A549 (cell line): ENCODE results near the gene FUOM. TPM values are rescaled to one million over a fixed set of nuclear protein-coding genes. Genes with fewer than 3 reads are reported as not detected.

Experiments used
- ATAC-seq, 2 experiments: fragments of 200-7000 bp in 1 of 2; fragments of >200 bp in 1 of 2; cut with Nextera tagmentation in 1 of 2; cut with Tn5 transposase in 1 of 2; 3 replicates each; pipeline versions ENCODE4 v1.8.0 to v1.9.1; 2018 to 2020; ENCODE audit warnings: mild to moderate bottlenecking in 1 of 2, moderate library complexity in 1 of 2
- CTCF ChIA-PET: fragments of 300-600 bp; sonication (Branson Sonifier 250); formaldehyde crosslinking; extraction: SDS; loops from one replicate; lab custom pipeline; 2021; ENCODE audit warnings: antibody characterized with exemption, inconsistent platforms; lab: Yijun Ruan, JAX
- POLR2A ChIA-PET: fragments of 350-600 bp; formaldehyde crosslinking; extraction: SDS; loops from one replicate; lab custom pipeline; 2021; ENCODE audit warnings: antibody characterized with exemption, inconsistent platforms; lab: Yijun Ruan, JAX
- DNase-seq, 2 experiments: peaks; one replicate each; pipeline versions ENCODE4 v3.0.0 to v3.0.0-alpha.2; 2011 to 2016; ENCODE audit warnings: low read depth in 1 of 2, low spot score in 1 of 2
- FAIRE-seq: peaks from 2 replicates; lab custom pipeline; 2011; peaks lifted over from hg19 to GRCh38; lab: Jason Lieb, UNC
- H3K27ac ChIP-seq, 2 experiments: fragments of >200 bp; sonication (Bioruptor Twin); formaldehyde crosslinking; 3 replicates each; pipeline ENCODE4 v1.5.1; 2016 to 2017
- H3K4me1 ChIP-seq: fragments of >200 bp; sonication (Bioruptor Twin); formaldehyde crosslinking; 3 replicates; pipeline ENCODE4 v1.6.1; 2016
- H3K4me2 ChIP-seq: fragments of >200 bp; sonication (Bioruptor Twin); formaldehyde crosslinking; 3 replicates; pipeline ENCODE4 v1.6.1; 2016
- H3K4me3 ChIP-seq: fragments of >200 bp; sonication (Bioruptor Twin); formaldehyde crosslinking; 3 replicates; pipeline ENCODE4 v1.5.1; 2016
- H3K9me3 ChIP-seq: fragments of >200 bp; sonication (Bioruptor Twin); formaldehyde crosslinking; 3 replicates; pipeline ENCODE4 v1.6.1; 2016
- CHD2 ChIP-seq: fragments of 150-350 bp; IDR thresholded peaks from 2 replicates; pipeline ENCODE4 v1.6.1; 2014; ENCODE audit warnings: low read length; ENCODE audit not compliant: partially characterized antibody
- CHD4 ChIP-seq: fragments of 200-600 bp; sonication (generic); IDR thresholded peaks from 2 replicates; pipeline ENCODE4 v1.6.1; 2016; ENCODE audit warnings: antibody characterized with exemption, mild to moderate bottlenecking, borderline replicate concordance
- FOSB ChIP-seq: fragments of 250-450 bp; sonication (Bioruptor Pico); IDR thresholded peaks from 2 replicates; pipeline ENCODE4 v1.5.0; 2020; ENCODE audit warnings: mild to moderate bottlenecking, moderate library complexity
- HOXA7 ChIP-seq: fragments of 250-450 bp; sonication (Bioruptor Pico); IDR thresholded peaks from 2 replicates; pipeline ENCODE4 v1.5.0; 2020; ENCODE audit warnings: mild to moderate bottlenecking, moderate library complexity
- KDM5A ChIP-seq: fragments of 200-600 bp; sonication (generic); IDR thresholded peaks from 2 replicates; pipeline ENCODE4 v1.6.1; 2016; ENCODE audit warnings: antibody characterized with exemption, mild to moderate bottlenecking
- MAFK ChIP-seq: fragments of 450-650 bp; IDR thresholded peaks from 2 replicates; pipeline ENCODE4 v1.6.1; 2014; ENCODE audit not compliant: partially characterized antibody
- NPAS2 ChIP-seq: fragments of 250-450 bp; sonication (Bioruptor Pico); IDR thresholded peaks from 2 replicates; pipeline ENCODE4 v1.8.0; 2022; ENCODE audit warnings: mild to moderate bottlenecking, moderate library complexity, borderline replicate concordance
- NR3C1 ChIP-seq: fragments of >200 bp; sonication (Bioruptor Twin); formaldehyde crosslinking; IDR thresholded peaks from 3 replicates; pipeline ENCODE4 v1.6.1; 2017
- RAD21 ChIP-seq, 2 experiments: fragments of >200 bp in 1 of 2; sonication (Bioruptor Twin) in 1 of 2; formaldehyde crosslinking in 1 of 2; IDR thresholded peaks in 1 of 2; conservative IDR thresholded peaks in 1 of 2; 2 replicates in 1 of 2; 3 replicates in 1 of 2; pipeline ENCODE4 v1.6.1; 2012 to 2018; ENCODE audit warnings: inconsistent platforms in 1 of 2
- RARB ChIP-seq: fragments of 250-450 bp; sonication (Bioruptor Pico); IDR thresholded peaks from 2 replicates; pipeline ENCODE4 v1.8.0; 2021; ENCODE audit warnings: mild to moderate bottlenecking, moderate library complexity
- RCOR1 ChIP-seq: fragments of 150-350 bp; IDR thresholded peaks from 2 replicates; pipeline ENCODE4 v1.6.1; 2014; ENCODE audit warnings: antibody characterized with exemption, low read length, low read depth
- RFX5 ChIP-seq: fragments of 450-650 bp; IDR thresholded peaks from 2 replicates; pipeline ENCODE4 v1.7.1; 2014; ENCODE audit warnings: antibody characterized with exemption, mild to moderate bottlenecking, moderate library complexity
- SMC3 ChIP-seq: fragments of >200 bp; sonication (Bioruptor Twin); formaldehyde crosslinking; IDR thresholded peaks from 3 replicates; pipeline ENCODE4 v1.6.1; 2018; ENCODE audit warnings: inconsistent platforms
- SREBF2 ChIP-seq: fragments of 450-650 bp; IDR thresholded peaks from 2 replicates; pipeline ENCODE4 v1.6.1; 2014; ENCODE audit warnings: mild to moderate bottlenecking, moderate library complexity
- TP53 ChIP-seq: fragments of 250-450 bp; sonication (Bioruptor Pico); IDR thresholded peaks from 2 replicates; pipeline ENCODE4 v1.5.0; 2021; ENCODE audit warnings: mild to moderate bottlenecking, moderate library complexity
- ZC3H11A ChIP-seq: fragments of 450-650 bp; IDR thresholded peaks from 2 replicates; pipeline ENCODE4 v1.6.1; 2014; ENCODE audit warnings: antibody characterized with exemption, mild to moderate bottlenecking
- ZNF302 ChIP-seq: fragments of 250-450 bp; sonication (Bioruptor Pico); IDR thresholded peaks from 2 replicates; pipeline ENCODE4 v1.9.0; 2021; ENCODE audit warnings: inconsistent platforms, mild to moderate bottlenecking, moderate library complexity
- WGBS: methylation state at CpG from one replicate; pipeline ENCODE4 v1.1.6; 2017; ENCODE audit errors: missing lambda C conversion rate; 5-methylcytosine and 5-hydroxymethylcytosine counted together
- polyA plus RNA-seq, 4 experiments: library from polyadenylated mRNA; depleted of rRNA in 3 of 4; stranded (reverse); fragments of >200 nt; fragmentation: RNase III in 1 of 4; extraction: RNeasy Plus Mini Kit Qiagen cat#74134 plus additional on column Dnase treatment in 1 of 4; gene quantifications; 2 replicates in 3 of 4; 3 replicates in 1 of 4; pipeline ENCODE4 v1.2.3, GENCODE V29; 2011 to 2017
- TF ChIP-seq, protein P1 (sequence below): fragments of >200 bp; sonication (Bioruptor Twin); formaldehyde crosslinking; IDR thresholded peaks from 2 replicates; pipeline ENCODE4 v1.6.1; 2016
- TF ChIP-seq, protein P2 (sequence below): fragments of 200-600 bp; sonication (generic); IDR thresholded peaks from 2 replicates; pipeline ENCODE4 v1.6.1; 2016; ENCODE audit warnings: antibody characterized with exemption, mild to moderate bottlenecking, moderate library complexity
- TF ChIP-seq, protein P3 (sequence below): fragments of >200 bp; sonication (Bioruptor Twin); formaldehyde crosslinking; IDR thresholded peaks from 3 replicates; pipeline ENCODE4 v1.6.1; 2016
- TF ChIP-seq, protein P4 (sequence below): fragments of 150-350 bp; IDR thresholded peaks from 2 replicates; pipeline ENCODE4 v1.6.1; 2014; ENCODE audit warnings: low read depth, mild to moderate bottlenecking, low read length

The FUOM gene
- polyA plus RNA-seq, 2 of the 4 experiments (the other 2 are of a cell fraction) = 6.8 to 8.1 TPM

DNA sequence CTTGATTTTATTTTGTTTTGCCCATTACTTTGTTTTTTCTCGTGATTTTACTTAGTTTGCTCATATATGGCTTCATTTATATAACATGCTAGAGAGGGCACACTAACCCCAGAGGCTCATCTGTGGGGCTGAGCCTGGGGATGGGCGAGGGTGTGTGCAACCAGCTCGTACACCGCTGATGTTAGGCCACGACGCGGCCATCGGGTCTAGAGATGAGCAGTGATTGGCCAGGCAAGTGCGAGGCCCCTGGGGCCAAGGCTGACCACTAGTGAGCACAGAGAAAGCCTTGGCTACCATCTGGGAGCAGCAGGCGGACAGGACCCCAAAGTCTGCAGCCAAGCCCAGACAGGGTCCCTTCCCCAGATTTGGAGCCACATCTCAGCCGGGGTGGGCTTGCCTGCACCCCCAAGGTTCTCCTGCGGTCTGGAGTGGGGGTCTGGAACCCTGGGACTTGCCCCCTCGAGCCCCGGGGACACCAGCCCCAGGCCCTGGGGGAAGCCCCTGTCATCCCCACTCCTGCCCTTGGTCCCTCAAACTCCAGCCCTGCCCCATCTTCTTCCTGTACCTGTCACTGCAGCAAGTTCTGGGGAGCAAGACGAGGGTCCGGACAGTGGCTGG, 3.7 kb downstream of the FUOM start:
- no peak overlapping the region for H3K4me3 ChIP-seq
- no peak overlapping the region for H3K4me2 ChIP-seq
- H3K9me3 ChIP-seq = no peaks in the 10 kb centered on the region
- H3K27ac ChIP-seq = no peak overlapping the region
- FAIRE-seq (no peak), DNase-seq (no peak), ATAC-seq (no peak)
- H3K4me1 ChIP-seq = peaks cover 10% of the 10 kb centered on the region; the same call in 1 of the 3 replicates
- CTCF ChIA-PET = interaction anchor here (1.1 to 2.6 kb wide), 3 partner anchors 10 to 39 kb away, joined by 3 to 15 read pairs (median 3); no protein-coding TSS in a partner anchor
- 82% methylated on average over 13 of the region's 16 CpGs for WGBS
- POLR2A ChIA-PET = no interaction called here
- TF ChIP-seq RARB (no peak), ZNF302 (no peak), MAFK (no peak), KDM5A (no peak), RAD21 (conservative IDR thresholded peaks at IDR 0.05 in 1 of 2, IDR thresholded peaks at IDR 0.05 in 1 of 2) (no peak), CHD2 (no peak)
- TF ChIP-seq, protein P1, sequence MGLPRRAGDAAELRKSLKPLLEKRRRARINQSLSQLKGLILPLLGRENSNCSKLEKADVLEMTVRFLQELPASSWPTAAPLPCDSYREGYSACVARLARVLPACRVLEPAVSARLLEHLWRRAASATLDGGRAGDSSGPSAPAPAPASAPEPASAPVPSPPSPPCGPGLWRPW = no peak

DNA sequence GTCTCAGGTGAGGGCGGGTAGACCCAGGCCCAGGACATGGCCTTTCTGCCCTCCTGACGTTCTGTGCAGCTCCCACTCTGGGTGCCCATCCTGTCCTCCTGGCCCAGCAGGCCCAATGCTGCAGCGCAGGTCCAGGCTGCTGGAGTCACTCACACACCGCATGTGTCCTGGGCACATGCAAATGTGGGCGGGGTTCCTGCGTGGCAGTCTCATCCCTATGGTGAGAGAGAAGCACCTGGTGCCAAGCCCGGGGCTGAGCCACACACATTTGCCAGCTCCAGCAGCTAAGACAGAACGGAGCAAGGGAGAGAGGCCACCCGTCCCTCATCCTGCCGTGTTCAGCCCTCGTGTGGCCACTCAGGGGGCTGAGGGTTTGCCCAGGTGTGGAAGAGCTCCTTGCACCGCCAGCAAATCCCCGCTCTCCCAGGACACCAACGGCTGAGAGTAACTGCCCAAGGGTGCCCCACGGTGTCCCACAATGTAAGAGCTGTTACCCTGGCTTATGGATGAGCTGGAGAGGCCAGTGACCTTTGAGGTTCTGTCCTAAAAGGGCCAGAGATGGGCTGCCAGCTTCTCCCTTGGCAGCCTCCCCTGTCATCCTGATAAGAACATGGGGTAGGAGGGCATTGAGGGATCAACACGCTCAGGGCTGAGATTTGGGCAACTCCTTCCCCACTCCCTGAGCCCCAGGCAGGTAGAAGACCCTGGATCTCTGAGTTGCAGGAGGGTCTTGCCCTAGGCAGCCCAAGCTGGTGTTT, 4.4 kb downstream of the FUOM start:
- CTCF ChIA-PET = interaction anchor here (1.1 to 2.6 kb wide), 3 partner anchors 11 to 39 kb away, joined by 3 to 15 read pairs (median 3); no protein-coding TSS in a partner anchor
- POLR2A ChIA-PET = no interaction called here
- ATAC-seq (no peak), DNase-seq (no peak), FAIRE-seq (no peak)
- H3K4me2 ChIP-seq = no peak overlapping the region
- H3K9me3 ChIP-seq = no peaks in the 10 kb centered on the region
- H3K27ac ChIP-seq = no peak overlapping the region
- WGBS = 57% methylated on average over 12 of the region's 16 CpGs
- TF ChIP-seq RFX5 = no peak
- no peak for TF ChIP-seq FOSB (CRISPR knock-in tag)
- TF ChIP-seq, protein P2, sequence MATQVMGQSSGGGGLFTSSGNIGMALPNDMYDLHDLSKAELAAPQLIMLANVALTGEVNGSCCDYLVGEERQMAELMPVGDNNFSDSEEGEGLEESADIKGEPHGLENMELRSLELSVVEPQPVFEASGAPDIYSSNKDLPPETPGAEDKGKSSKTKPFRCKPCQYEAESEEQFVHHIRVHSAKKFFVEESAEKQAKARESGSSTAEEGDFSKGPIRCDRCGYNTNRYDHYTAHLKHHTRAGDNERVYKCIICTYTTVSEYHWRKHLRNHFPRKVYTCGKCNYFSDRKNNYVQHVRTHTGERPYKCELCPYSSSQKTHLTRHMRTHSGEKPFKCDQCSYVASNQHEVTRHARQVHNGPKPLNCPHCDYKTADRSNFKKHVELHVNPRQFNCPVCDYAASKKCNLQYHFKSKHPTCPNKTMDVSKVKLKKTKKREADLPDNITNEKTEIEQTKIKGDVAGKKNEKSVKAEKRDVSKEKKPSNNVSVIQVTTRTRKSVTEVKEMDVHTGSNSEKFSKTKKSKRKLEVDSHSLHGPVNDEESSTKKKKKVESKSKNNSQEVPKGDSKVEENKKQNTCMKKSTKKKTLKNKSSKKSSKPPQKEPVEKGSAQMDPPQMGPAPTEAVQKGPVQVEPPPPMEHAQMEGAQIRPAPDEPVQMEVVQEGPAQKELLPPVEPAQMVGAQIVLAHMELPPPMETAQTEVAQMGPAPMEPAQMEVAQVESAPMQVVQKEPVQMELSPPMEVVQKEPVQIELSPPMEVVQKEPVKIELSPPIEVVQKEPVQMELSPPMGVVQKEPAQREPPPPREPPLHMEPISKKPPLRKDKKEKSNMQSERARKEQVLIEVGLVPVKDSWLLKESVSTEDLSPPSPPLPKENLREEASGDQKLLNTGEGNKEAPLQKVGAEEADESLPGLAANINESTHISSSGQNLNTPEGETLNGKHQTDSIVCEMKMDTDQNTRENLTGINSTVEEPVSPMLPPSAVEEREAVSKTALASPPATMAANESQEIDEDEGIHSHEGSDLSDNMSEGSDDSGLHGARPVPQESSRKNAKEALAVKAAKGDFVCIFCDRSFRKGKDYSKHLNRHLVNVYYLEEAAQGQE = no peak
- TF ChIP-seq, protein P3, sequence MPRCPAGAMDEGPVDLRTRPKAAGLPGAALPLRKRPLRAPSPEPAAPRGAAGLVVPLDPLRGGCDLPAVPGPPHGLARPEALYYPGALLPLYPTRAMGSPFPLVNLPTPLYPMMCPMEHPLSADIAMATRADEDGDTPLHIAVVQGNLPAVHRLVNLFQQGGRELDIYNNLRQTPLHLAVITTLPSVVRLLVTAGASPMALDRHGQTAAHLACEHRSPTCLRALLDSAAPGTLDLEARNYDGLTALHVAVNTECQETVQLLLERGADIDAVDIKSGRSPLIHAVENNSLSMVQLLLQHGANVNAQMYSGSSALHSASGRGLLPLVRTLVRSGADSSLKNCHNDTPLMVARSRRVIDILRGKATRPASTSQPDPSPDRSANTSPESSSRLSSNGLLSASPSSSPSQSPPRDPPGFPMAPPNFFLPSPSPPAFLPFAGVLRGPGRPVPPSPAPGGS = no peak
- no peak overlapping the region for H3K4me3 ChIP-seq
- peaks cover 10% of the 10 kb centered on the region; the same call in 1 of the 3 replicates for H3K4me1 ChIP-seq

DNA sequence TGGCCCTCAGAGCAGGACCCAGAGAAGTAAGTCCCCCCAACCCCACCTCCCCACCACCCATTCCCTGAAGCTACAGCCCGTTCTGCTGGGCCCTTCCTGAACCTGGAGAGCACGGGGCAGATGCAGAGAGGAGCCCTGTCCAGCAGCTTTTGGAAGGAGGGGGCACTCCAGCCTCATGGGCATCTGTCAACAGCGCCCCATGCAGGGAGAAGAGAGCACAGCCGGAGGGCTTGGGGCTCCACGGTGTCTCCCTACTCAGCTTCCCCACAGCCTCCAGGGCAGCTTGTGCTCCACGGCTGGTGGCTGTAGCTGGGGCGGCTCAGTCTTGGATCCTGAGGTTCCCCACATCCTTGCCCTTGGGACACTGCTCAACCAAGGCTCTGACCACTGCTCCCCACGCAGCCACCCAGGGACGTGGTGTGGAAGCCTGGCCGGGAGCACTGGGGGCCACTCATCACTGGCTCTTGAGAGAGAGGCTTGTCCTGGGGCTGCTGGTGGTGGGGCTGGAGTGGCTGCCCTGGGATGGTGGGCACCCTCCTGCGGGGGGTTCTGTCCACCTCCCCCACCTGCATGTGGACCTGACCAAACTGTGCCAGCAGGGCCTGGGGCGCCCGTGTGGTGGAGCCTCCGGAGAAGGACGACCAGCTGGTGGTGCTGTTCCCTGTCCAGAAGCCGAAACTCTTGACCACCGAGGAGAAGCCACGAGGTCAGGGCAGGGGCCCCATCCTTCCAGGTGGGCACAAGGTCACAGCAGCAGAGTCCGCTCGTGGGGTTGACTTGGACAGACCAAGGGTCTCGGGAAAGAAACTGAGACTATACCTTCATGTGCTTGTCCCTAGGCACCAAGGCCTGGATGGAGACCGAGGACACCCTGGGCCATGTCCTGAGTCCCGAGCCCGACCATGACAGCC, 6.2 kb downstream of the FUOM start:
- H3K9me3 ChIP-seq = no peaks in the 10 kb centered on the region
- ChIA-PET POLR2A (no interaction called here), CTCF (interaction anchor here (1.0 to 2.6 kb wide), 7 partner anchors 13 to 43 kb away, joined by 3 to 15 read pairs (median 3); no protein-coding TSS in a partner anchor)
- peaks cover 5% of the 10 kb centered on the region; the same call in 1 of the 3 replicates for H3K4me1 ChIP-seq
- H3K4me3 ChIP-seq = no peak overlapping the region
- no peak for FAIRE-seq
- DNase-seq = no peak
- peak; percentile 4 to 38; a peak in 4 of 6 replicates for ATAC-seq
- H3K27ac ChIP-seq = no peak overlapping the region
- WGBS = 66% methylated on average over 15 of the region's 24 CpGs
- no peak overlapping the region for H3K4me2 ChIP-seq
- TF ChIP-seq NR3C1 (no peak), RAD21 (conservative IDR thresholded peaks at IDR 0.05 in 1 of 2, IDR thresholded peaks at IDR 0.05 in 1 of 2) (no peak), RARB (no peak), SMC3 (no peak), RCOR1 (no peak), HOXA7 (no peak), SREBF2 (no peak), CHD4 (no peak), NPAS2 (CRISPR knock-in tag) (no peak), ZC3H11A (no peak), TP53 (CRISPR knock-in tag) (no peak)
- TF ChIP-seq, protein P4, sequence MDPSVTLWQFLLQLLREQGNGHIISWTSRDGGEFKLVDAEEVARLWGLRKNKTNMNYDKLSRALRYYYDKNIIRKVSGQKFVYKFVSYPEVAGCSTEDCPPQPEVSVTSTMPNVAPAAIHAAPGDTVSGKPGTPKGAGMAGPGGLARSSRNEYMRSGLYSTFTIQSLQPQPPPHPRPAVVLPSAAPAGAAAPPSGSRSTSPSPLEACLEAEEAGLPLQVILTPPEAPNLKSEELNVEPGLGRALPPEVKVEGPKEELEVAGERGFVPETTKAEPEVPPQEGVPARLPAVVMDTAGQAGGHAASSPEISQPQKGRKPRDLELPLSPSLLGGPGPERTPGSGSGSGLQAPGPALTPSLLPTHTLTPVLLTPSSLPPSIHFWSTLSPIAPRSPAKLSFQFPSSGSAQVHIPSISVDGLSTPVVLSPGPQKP = no peak
